CD4-positive, alpha-beta T cell treated with Interleukin-10 for 1 hour (primary cell): ENCODE results near the gene NID2.

Experiments
- DNase-seq: peaks from one replicate; pipeline ENCODE4 v3.0.0-alpha.2; 2020

The NID2 gene

GRCh38 chr14:51998348-51998747 is 70.5 kb downstream of the NID2 start:
- DNase-seq, result no peak

GRCh38 chr14:51996148-51996746 is 72.6 kb downstream of the NID2 start:
- peak; percentile 66 for DNase-seq

DNA sequence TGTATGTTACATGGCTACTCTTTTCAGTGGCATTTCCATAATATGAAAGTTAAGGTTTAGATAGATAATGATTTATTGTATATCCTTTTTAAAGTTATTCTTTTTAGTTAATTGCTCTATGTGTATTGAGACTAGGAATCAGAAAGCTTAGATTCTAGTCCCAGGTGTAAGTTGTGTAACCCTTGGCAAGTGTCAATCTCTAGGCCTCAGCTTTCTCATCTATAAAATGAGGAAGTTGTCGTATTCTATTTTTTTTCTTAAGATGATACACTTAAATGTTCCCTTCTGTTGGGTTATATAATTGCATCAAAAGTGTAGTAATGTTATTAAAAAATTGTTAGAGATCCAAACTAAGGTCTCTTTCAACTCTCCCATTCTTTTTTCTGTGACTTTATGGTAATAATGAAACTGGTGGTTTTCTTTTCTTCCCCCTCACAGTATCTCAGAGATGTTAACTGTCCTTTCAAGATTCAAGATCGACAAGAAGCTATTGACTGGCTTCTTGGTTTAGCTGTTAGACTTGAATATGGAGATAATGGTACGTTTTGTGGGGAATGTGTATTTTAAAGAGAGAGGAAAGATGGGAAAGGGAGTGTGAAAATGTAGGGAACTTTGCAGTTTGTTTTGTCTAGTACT is 75.5 kb downstream of the NID2 start:
- DNase-seq, result no peak

- DNase-seq, result no peak
Observed at GRCh38 chr14:51990488-51990887, 78.4 kb downstream of the NID2 start.

DNA sequence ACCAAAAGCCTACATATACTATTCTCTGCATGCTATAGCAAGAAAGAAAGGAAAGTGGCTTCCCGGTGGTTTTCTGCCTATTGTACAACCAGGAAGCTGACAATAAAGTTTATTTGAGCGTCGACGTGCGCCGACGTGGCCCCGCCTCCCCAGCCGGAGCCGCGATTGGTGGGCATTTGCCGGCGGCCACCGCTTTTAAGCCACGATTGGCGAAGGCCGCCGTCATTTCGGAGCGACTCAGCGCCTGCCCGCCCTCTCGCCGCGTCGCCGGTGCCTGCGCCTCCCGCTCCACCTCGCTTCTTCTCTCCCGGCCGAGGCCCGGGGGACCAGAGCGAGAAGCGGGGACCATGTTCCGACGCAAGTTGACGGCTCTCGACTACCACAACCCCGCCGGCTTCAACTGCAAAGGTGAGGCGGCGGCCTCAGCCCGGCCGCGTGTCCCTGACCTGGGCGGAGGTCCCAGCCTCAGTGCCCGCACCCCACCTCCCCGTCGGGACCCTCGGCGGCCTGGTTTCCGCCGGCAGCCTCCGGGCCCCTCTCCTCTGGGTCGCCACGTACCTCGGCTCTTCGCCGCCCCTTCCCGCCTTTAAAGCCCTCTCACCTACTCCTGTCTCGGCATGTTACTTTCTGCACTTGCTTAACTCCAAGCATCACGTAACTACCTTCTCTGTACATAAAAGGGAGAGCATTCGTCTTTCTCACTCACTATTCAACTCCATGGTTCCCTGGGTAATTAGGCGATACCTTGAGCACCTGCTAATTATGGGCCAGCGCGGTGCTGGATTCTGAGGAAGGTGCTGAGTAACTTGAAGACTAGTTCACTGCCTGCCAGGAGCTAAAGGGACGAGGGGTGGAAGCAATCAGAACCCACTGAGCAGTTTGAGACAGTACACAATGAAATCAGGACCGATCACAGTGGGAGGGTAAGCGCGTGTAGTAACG is 79.3 kb downstream of the NID2 start, which contains the start of gene RTRAF:
Gene RTRAF (plus strand): TSS at position 254 of the 942 bp plus-strand sequence. CDS start 94 bp downstream, at position 348.
- peak; percentile 92 for DNase-seq

DNA sequence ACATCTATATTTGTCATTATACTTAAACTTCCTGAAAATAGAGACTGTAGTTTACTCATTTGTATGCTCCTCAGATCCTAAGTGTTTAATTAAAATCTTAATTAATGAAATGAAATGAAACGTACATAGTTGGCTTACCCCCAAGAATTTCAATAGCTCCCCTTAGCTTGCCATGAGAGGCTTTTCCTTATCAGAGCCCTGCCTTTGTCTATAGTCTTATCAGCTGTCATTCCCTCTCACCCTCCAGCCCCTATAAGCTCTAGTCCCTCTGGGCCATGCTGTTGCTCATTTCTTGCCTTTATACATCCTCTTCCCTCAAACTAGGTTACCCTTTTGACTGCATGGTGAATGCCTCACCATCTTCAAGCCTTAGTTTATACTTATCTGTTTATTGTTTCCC is 80.6 kb downstream of the NID2 start:
- DNase-seq, result no peak

GRCh38 chr14:51981218-51981854 is 87.5 kb downstream of the NID2 start:
- no peak for DNase-seq

DNA sequence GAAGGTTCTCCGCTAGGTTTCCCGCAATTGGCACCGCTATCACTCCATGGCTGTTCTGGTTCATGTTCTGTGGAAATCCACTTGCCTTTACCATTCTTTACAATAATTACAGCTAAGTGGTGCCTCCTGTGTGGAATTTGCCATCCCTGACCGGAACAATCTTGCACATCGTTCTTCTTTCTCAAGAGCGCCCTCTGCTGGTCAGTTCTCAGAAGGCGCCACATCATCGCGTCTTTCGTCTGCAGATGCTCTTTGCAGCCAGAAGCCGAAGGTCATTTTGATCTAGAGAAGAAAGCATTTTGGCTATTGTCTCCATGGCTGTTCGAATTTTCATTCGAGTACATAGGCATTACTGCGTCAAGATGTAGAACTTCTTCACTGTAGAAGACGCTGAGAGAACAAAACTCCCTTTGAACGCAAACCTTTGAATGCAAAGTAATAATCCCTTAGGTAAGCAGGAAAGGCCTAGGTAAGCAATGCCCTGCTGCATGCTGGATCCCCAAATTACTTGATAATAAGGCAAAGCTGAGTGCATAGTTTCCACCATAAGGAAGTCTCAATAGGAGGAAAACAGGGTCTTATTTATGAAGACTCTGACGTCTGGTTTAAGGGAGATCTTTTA is 89.7 kb downstream of the NID2 start:
- peak; percentile 83 for DNase-seq

- DNase-seq, result no peak
Observed at GRCh38 chr14:51978681-51979085, 90.2 kb downstream of the NID2 start.

GRCh38 chr14:51977075-51977474 is 91.8 kb downstream of the NID2 start:
- no peak for DNase-seq

GRCh38 chr14:51972566-51972965 is 96.3 kb downstream of the NID2 start:
- no peak for DNase-seq

DNA sequence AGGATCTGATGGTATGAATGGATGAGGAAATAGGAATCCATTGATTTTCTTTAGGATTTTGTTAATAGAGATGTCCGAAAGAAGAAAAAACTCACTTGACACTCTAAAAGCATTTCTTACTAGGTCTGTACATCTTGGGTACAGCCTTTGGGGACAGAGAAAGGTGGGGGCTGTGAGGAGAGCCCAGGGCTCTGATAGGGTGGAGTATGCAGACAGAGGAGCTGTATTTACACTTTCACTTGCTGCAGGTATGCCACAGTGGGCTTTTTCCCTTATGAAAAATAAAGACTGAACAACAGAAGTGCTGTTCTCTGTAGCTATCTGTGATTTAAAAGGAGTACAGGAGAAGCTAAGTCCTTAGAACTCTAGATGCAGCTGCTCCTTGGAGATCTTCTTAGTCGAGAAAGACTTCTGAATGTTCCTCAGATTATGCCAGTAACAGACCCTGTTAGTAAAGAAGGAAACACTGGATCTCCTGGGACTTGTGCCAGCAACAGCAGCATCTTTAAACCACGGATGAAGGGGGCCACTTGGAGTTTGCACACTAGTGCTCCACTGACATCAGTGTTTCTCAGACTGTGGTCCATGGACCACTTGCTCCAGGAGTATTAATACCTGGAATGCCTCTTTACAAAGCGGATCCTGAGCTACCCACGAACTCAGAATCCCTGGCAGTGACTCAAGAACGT is 98.9 kb downstream of the NID2 start:
- DNase-seq, result no peak

DNA sequence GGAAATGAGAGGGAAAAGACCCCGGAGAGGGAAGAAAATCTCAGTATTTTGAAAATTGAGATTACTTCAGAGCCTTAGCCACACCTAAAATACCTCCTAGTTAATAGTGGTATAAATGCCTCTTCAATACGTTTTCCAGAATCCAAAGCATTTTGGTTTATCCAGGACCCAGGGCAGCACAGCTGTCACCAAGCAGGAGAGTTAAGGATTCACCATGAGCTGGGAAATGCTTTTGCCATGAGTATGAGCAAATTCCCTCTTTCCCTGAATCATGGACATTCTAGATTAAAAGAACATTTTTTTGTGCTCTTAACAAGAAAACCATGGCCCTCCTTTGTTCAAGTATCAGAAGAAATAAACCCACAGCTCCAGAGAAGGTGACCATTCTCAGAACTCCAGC is 101.3 kb downstream of the NID2 start:
- DNase-seq, result no peak

GRCh38 chr14:51963286-51963685 is 105.6 kb downstream of the NID2 start:
- no peak for DNase-seq

DNA sequence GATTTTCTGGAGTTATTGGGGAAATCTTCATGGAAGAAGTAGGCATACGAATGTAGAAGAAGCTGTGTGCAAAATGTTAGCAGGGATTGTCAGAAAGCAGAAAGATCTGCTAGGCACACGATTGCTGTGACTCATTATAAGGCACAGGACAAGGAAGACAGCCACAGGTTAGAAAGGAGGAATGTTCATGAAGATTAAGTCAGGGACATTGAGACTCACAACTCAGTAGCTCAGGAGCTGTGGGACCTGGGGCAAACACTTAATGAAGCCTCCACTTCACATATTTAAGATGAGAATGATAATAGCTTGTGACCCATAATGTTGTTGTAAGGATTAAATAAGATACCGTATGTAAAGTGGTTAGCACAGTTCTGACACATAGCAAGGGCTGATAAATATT is 106.1 kb downstream of the NID2 start:
- DNase-seq, result no peak

DNA sequence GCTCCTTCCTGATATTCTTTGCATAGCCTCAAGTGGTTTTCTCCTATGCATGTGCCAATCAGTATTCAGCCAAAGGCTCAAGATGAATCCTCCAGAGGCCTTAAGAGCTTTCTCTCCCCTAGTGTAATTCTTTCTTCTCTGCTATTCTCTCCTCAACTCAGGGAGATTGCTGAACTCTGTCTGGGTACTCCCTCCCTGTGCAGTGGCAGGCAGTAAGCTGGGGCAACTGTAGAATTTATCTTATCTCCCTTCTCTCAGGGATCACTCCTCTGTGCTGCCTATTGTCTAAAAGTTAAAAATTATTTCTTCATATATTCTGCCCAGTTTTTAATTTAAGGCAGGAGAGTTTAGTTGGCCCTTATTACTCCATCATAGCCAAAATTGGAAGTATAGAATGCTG is 108.0 kb downstream of the NID2 start:
- no peak for DNase-seq

- no peak for DNase-seq
Observed at GRCh38 chr14:51959928-51960327, 108.9 kb downstream of the NID2 start.

DNA sequence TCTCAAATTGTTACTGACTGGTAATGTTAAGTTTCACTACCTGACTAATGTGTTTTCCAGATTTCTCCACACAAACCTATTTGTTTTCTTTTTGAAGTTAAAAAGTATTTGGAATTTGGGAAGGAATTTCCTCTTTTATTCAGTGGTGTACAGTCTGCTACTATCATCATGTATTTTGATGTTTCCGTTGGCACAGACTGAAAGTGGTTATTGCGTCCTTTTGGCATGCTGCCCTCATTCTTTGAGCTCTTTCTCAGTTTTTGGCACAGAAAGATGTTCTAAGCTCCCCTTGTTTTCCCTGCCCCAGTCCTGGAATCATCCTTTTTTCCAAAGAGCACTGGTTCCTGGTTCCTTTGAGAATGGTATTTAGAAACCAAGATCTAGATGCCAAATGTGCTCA is 110.9 kb downstream of the NID2 start:
- no peak for DNase-seq
